GM19240 (cell line): ENCODE data around the gene KRTAP5-3.
"Not testable (repeated sequence)": the region's sequence is repeated elsewhere in the genome, so short reads cannot be mapped to it uniquely, and the experiment has no call there.

Experiments used
- DNase-seq: peaks from one replicate; pipeline ENCODE4 v3.0.0; 2011; ENCODE audit warnings: low spot score; ENCODE audit not compliant: insufficient read length

KRTAP5-3 gene

GRCh38 chr11:1608363-1608762 is at the start of gene KRTAP5-3:
KRTAP5-3 (minus strand) TSS chr11:1608463; CDS start chr11:1608385, 78 bp downstream.
- no peak for DNase-seq

GRCh38 chr11:1656670-1657069 is 48.4 kb upstream of the KRTAP5-3 start:
- DNase-seq: no peak

DNA sequence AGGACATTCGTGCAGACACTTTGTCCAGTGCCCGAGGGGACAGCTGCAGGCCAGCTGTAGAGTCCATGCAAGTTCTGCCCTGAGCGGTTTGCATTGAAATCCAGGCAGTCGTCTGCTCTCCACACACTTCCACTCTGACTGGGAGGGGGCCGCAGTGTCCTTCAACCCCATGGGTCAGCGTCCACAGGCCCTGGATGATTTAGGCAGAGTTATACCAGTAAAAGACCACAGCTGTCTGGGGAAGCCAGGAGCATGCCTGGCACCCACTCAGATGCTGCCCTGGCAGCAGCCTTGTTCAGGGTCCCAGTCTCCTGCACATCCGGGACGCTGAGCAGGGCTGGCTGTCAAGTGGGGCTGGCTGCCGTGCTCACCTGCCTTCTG is 47.8 kb upstream of the KRTAP5-3 start:
- DNase-seq: no peak

- no peak for DNase-seq
Observed at GRCh38 chr11:1655168-1656060, 47.2 kb upstream of the KRTAP5-3 start.

DNA sequence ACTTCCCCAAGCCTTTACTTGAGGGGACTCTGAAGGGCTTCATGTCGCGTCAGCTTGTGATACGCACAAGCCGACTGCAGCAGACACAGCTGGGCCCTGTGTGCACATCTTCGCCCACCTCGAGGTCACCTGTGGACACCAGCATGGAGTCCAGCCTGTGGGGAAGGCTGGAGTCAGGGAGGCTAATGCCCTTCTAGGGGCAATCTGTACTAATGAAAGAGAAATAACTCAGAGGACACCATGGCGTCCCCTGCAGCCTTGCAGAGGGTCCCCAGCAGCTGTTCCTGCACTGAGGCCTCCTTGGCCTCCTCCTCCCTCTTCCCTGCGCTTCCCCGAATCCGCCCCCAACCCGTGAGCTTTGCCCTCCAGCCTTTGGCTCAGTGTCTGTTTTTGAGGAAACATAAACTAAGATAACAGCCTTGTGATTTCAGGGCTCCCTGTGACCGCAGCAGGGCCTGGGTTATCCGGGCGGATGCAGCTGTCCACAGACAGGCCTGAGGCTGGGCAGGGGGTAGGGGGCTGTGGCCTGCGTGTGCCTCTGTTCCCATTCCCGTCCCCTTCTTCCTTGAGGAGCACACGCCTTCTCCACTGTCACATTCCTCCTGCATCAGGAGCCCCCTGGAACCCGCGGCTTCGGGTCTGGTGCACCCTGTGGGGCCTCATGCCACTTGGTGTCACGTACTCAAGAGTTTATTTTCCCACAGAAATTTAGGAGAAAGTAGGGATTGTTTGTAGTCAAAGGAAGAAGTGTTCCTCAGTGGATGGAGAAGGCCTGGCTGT is 46.3 kb upstream of the KRTAP5-3 start:
- DNase-seq: no peak

DNA sequence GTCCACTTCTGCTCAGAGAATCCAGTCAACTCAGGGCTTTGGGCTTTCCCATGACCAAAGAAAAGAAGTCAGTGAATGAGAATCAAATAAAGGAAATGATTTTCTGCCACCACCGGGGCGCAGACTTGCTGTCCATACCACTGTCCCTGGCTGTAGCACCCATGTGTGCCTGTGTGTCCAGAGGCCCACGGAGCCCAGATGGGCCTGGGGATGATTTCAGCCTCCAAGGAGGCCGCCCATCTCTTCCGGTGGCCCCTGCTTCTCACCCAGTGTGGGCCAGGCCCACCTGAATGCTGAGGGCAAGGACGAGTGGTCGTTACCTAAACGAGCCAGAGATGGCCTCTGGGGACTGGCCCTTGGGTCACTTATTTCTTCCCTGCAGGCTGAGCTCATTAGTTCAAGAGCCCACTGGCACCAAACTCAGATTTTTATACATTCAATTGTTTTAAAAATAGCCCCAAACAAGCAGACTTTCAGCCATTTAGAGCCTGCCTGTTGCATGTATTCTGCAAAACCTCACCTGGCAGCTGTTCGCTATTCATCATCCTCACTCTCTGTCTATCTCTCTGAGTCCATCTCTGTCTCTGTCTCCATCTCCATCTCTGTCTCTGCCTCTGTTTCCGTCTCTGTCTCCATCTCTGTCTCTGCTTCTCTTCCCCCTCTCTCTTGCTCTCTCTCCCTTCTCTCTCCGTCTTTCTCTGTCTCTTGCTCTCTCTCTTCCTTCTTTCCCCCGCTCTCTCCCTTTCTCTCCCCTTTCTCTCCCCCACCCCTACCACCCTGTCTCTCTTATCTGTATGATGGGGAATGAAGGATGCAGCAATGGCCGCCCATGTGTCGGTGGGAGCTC is 45.5 kb upstream of the KRTAP5-3 start:
- DNase-seq: no peak

- peak; percentile 79 for DNase-seq
Observed at GRCh38 chr11:1652771-1653540, 44.7 kb upstream of the KRTAP5-3 start.

DNA sequence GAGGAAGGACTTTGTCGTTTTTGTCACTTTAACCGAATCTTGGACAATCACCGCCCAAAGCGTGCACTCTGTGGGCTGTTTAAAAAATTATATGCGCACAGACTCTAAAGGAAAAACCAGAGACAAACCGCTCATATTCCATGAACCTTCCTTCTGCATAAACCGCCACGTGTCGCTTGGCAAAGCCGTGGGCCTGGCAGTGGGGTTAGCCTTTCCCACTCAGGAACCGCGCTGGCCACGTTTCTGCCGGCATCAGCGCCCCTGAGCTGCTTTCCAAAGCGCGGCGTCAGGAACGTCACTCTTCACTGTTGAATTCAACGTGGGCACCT is 44.1 kb upstream of the KRTAP5-3 start:
- no peak for DNase-seq

DNA sequence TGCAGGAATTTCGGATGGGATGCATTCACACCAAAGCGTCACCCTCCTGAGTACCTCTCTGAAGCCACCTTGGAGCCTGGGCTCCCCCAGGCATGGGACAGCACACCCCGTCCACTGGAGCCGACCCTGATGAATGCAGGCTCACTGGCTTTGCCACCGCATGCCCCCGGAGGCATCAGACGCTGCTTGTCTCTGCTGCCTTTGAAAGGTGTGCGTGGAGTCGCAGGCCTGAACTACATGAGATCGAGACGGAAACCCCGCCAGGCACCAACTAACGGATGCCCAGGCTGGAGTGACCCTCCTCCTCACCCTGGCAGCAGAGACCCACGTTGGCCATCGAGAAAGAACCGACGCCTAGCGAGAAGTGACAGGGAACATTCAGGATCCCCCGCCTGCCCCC is 43.8 kb upstream of the KRTAP5-3 start:
- no peak for DNase-seq

- DNase-seq: no peak
Observed at GRCh38 chr11:1651411-1651980, 43.2 kb upstream of the KRTAP5-3 start.

DNA sequence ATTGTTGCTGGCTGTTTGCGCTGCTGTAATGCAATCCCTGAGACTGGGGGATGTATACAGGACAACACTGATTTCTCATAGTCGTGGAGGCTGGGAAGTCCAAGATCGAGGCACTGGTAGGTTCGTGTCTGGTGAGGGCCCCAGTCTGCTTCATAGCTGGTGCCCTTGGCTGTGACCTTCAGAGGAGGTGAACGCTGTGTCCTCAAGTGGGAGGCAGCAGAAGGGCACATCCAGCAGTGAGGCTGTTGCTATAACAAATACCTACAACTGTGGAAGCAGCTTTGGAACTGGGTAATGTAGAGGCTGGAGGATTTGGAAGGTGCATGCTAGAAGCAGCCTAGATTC is 42.6 kb upstream of the KRTAP5-3 start:
- no peak for DNase-seq

- DNase-seq: no peak
Observed at GRCh38 chr11:1650034-1650917, 42.0 kb upstream of the KRTAP5-3 start.

DNA sequence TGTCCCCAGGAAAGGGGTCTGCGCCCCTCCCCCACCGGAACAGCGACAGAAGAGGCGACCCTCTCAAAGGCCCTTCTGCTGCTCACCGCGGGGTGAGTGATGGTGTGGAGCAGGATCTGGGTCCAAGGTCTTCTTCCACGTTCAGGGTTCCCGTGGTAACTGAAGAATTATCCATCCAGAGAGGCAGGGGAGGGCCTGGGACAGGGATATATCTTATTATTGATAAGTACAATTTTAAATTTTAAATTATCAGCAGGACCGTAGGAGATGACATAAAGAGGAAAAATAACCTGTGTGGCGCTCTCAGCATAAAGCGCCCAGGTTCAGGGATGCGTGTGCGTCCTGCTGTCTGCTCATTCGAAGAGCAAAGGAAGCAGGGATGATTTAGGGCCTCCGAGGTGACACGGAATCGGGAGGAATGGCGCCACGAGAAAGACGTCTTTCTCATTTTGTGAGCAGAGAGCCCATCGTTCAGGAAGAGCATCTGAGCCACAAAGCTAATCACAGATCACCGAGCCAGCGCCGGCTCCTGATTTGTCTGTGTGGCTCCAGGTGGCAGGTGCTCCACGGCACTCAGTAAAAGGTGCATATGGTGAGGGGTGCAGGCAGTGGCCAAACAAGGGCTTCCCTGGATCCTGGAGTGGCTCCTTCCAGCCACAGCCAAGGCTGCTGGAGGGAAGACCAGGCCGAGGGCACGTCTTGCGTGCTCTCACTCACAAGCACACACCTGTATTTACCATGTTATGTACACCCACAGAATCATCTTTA is 40.6 kb upstream of the KRTAP5-3 start:
- DNase-seq: no peak

DNA sequence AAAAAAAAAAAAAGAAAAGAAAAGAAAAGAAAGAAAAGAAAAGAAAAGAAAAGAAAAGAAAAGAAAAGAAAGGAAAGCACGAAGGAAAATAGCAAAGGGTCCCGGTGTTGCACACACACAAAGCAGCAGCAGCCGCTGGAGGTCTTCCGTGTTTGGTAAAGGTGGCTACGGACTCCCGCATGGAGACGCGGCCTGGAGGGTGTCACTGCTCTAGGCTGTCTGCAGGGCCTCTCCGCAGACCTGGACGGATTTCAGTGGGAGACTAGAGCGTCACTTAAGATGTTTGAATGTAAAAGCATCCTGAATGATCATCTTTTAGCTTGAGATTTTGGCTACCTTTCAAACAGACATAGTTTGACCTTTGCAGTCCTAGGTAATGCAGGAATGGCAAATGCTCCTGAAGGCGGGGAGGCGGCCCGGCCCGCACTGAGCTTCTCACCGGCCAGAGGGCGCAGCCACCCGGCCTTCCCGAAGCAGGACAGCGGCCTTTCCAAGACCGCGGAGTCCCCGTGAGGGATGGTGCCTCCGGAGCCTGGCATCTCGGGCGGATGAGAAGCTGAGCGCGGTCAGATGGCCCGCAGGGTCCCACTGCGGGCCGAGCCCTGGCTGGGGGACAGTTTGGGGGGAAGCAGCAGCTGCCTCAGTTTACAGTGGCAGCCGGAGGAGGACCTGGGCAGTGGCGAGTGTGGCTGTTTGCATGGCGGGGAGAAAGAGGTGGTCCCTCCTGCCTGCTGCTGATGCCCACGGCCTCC is 39.8 kb upstream of the KRTAP5-3 start:
- no peak for DNase-seq

- not testable (repeated sequence) for DNase-seq
Observed at GRCh38 chr11:1646540-1646939, 38.3 kb upstream of the KRTAP5-3 start.

DNA sequence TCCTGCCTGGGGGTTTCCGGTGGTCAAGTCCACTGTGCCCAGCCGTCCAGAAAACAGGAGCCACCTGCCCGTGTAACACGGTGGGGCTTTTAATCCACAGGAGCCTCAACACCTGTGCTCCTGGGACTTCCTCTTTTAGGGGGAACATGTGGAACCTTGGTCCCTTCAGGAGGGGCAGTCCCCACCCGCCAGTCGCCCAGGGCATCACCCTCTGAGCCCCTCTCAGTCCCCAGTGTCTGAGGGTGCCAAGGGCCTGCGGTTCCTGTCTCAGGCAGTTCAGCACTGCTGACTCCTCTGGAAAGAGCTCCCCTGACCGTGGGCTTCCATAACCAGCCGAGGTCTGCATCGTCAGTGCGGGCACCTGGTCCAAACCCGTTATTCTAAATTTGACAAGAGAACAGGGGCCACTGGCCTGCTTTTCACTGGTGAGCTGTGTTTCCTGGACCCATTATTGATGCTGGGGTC is 37.1 kb upstream of the KRTAP5-3 start:
- no peak for DNase-seq

DNA sequence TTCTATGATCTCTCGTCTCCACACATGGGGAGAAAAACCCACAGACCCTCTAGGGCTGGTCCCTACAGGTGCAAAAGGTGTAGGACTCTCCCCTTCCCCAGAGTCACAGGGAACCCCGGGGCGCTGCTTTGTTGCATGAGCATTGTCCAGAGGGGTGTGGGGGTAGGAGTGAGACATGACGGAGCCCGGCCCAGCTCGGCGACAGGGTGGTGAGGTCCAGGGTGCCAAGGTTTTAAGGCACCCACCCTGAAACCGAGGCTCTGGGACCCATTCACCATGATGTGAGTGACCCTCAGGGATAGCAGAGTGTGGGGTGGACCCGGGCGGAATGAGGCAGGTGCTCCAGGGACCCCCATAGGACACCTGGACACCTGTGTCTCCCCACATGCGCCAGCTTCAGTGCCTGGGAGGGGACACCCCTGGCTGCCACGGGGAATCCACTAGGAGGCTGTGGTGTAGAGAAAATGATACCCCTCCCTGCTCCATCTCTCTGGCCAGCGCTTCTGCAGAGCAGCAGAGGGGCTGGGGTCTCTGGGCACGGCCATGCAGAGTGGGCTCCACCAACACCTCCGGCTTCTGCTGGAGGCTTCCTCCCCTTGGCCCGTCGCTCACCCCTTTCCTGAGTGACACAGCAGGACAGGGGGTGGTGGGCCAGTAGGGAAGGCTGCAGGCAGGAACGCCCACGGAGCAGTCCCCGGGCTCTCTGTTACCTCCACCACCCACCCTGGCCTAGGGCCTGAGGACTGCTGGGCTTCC is 36.5 kb upstream of the KRTAP5-3 start:
- DNase-seq: no peak
